ENCODE data around the gene ZP1. TPM values are rescaled to one million over a fixed set of nuclear protein-coding genes. Genes with fewer than 3 reads are reported as not detected.
A peak's percentile ranks its signal among the peaks of the same experiment; 100 is the strongest.

Gene ZP1
- total RNA-seq, 1 donor: not detected

DNA sequence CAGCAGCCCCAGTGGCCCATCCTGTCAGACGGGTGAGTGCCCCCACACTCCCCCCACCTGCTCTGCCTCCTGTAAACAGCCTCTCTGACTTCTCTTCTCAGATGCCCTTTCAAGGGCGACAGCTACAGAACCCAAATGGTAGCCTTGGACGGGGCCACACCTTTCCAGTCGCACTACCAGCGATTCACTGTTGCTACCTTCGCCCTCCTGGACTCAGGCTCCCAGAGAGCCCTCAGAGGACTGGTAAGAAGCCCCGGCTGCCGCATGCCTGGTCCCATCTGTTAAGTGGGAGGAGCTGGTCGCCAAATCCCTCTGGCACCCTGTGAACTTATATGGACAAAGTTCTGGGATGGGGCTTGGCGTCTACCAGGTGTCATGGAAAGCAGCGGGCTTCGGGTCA lies 6.2 kb downstream of the ZP1 start:
- DNase-seq (ENCODE audit: low read depth in 2 of 3, low spot score in 2 of 3): no peak

DNA sequence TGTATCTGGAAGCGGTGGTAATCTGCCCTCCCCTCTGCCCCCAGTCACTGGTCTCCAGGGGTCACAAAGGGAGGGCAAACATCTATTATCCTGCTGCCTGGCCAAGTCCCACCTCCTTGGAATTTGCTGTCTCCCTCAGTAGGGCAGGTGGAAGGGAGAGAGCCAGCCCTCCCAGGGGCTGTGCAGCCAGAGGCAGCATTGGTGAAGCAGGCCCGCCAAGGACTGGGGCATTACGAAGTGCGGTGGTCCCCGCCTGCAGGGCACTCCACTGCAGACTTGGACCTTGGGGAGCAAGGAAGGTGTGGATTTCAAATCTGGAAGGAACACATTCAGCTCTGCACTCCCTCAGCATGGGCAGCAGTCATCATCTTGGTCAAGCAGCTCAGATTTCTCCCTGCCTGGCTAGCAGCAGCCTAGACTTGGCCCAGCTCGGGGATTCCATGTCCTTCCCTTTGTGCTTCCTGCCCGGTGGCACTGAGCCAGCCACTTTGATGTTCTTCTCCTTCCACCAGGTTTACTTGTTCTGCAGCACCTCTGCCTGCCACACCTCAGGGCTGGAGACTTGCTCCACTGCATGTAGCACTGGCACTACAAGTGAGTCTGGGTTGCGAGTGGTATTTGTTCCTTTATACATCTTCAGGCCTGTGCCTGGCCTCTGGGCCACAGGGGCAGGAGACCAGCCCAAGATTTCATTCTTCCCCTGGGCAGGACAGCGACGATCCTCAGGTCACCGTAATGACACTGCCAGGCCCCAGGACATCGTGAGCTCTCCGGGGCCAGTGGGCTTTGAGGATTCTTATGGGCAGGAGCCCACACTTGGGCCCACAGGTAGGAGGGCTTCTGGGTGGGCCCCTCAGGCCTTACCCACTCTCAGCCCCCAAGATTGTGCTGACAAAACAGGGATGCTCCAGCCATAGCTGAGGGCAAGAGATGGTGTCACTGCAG lies 7.4 kb downstream of the ZP1 start:
- no peak for DNase-seq (ENCODE audit: low read depth in 2 of 3, low spot score in 2 of 3)

DNA sequence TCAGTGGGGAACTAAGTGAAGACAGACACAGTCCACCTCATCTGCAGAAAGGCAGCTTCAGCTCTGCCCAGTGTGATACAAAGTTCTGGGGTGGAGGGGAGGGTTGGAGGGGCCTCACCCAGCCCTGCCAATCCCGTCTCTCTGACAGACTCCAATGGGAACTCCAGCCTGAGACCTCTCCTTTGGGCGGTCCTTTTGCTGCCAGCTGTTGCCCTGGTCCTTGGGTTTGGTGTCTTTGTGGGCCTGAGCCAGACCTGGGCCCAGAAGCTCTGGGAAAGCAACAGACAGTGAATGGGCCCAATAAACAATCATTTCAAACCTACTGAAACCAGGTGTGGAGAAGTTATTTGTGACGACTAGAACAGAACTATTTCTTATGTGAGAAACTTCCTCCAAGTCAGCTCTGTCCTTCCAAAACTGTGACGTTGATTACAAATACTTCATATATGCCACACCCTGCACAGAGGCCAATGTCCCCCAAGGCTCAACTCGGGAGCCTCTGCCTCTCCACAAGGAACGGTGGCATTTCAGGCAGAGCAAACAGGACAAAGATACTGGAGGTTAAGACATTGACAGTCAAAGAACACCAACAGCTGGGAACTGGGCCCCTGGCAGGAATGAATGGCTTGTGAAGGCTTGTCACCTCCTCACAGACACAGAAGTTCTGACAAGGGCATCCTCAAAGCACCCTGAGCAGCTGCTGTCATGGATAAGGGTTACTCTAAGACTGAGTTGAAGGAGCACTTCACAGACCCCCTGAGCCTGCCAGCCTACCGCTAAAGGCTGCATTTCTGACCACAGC lies 8.2 kb downstream of the ZP1 start:
- DNase-seq (ENCODE audit: low read depth in 2 of 3, low spot score in 2 of 3): no peak

DNA sequence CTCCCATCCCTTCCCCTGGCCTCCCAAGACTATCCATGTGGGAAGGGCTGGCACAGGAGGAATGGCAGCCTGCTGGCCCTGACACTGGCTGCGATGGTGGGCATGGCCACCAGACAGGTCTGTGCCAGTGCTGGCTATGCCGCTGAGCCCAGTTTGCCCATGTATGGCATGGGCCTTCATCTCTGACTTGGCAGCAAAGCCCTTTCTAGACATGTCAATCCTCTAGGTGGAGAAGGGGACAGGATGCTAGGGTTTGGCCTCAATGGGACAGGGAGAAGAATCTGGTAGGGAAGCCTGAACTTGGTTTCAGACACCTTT lies 8.8 kb downstream of the ZP1 start:
- DNase-seq (ENCODE audit: low read depth in 2 of 3, low spot score in 2 of 3): no peak

DNA sequence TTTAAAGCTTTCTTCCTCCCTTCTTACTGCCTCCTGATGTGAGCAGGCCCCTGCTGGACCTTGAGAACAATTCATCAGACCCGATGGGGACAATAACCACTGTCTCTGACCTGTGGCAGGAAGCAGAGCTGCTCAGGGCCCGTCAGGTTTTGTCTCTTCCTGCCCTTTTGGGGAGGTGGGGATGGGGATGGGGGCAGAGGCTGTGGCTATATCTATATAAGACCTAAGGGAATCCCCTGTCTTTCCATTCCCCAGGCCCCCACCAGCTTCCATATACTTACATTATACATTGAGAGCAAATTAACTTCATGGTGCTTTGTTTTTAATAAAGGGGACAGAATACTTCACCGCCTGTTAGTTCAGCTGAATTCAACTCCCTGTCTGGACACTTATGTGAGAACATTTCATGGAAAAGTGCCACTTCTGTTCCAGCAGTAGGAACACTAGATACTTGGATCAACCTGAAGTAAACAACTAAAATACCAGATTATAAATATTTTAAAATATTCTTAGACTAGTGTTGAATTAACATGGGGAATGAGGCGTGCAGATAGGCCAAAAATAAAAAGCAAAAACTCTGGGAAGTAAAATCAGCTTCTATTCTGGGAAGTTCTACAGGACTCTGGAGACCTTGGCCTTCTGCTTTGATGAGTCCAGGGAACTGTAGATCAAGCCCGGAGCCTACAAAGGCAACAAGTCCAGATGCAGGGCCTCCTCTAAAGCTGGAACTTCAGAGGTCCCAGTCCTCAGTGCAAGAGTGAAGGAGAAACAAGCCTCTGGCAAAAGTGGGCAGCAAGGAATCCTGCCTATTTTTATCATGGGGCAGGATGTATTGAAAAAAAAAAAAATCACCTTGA lies 11.1 kb downstream of the ZP1 start:
- DNase-seq (ENCODE audit: low read depth in 2 of 3, low spot score in 2 of 3): no peak

DNA sequence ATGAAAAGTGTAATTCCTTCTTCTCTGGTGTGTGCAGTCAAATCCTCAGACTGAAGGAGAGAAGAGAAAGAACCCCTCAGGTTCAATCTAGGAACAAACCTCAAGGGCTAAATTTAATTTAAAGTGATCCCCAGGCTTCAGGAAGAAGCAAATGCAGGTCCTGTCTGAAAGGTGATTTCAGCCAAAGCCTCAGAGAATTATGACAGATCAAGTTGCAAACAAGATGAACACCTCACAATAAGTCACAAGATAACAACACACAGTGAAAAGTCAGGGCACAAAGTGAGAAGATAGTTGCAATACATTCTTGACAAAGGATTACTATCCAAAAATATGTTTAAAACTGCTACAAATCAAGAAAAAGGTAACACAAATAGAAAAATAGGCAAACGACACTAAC lies 11.8 kb downstream of the ZP1 start:
- no peak for DNase-seq (ENCODE audit: low read depth in 2 of 3, low spot score in 2 of 3)

DNA sequence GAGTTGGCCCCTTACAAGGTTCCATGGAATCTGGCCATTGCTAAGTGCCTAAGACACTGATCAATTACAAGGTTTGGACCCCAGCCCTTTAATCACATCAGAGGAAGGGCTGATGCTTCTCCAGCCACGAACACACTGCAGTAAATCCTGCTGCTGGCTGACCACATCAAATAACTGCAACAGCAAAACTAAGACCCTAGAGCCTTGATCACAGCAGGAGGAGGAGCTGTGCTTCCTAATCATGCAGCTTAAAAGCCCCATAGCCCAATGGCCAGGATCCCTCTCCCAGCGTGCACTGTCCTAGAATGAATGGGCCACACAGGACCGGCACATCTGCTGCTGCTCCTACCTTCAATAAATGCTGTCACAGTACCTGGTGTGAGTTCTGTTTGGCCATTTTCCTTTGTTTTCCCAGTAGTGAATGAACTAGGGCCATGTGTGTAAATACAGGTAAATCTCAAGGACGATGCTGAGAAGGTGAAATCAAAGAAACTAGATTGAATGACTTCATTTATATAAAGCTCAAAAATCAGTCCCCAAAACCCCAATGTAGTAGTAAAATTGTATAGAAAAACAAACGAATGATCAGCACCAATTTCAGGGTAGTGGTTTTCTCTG lies 12.7 kb downstream of the ZP1 start:
- DNase-seq (ENCODE audit: low read depth in 2 of 3, low spot score in 2 of 3): no peak

DNA sequence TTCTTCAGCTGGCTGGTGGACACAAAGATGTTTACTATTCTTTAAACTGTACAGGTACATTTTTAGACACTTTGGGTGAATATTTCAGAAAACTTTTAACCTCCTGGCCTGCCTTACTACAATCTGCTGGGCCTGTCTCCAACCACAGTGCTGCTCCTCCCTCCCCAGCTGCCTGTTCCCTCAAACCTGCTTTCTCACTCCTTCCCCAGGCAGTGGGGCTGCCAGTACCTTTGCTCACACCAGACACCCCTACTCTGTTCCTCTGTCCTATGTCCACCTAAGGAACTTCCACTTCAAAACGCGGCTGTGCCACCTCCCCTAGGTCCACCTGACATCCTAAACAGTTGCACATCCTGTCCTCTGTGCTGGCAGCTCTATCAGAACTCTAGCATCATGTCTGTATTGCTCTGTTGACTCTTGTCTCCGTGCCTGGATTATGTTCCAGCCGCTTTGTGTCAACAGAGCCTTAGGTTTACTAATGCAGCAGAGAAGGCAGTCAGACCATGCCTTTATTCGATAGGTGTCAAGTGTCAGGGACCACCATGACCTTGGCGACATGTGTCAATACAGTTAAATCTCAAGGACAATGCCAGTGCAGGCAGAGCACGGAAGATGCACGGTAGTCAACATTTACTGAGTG lies 13.4 kb downstream of the ZP1 start:
- no peak for DNase-seq (ENCODE audit: low read depth in 2 of 3, low spot score in 2 of 3)

DNA sequence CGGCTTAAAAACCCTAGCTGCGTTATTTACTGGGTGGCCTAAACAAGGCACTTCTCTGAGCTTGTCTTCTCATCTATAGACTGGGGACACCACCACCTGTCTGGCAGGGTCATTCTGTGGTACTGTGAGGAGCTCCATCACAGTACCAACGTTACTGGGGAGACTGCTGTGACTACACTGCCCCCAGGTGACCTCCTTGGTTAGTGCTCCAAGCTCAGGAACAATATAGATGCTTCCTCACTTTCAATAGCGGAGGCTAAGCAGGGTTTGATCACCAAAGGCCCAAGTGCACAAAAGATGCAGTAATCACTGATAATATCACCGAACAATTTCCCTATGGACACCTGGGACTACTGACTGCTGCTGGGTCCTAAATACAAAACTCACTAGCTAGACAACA lies 20.2 kb downstream of the ZP1 start:
- DNase-seq (ENCODE audit: low read depth in 2 of 3, low spot score in 2 of 3): peak in 2 of 3 donors; percentile 67 to 82

DNA sequence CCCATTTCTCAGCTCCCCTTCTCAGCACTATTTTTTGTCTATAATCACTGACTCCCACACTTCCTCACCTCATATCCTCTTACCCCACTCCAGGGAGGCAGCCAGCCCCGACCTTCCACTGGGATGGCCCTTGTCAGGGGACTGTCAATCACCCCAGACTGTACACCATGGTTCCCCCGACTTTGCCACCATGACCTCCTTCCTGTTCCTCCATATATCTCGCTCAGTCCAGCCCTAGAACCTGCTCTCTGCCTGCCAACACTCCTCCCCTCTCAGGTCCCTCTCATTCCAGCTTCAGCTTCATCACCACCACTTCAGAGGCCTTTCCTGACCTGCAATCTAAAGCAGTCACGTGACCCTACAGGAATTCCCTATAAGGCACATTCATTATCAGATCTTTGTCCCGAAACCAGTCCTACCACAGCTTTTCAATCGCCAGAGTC lies 22.5 kb downstream of the ZP1 start:
- DNase-seq (ENCODE audit: low read depth in 2 of 3, low spot score in 2 of 3): no peak

DNA sequence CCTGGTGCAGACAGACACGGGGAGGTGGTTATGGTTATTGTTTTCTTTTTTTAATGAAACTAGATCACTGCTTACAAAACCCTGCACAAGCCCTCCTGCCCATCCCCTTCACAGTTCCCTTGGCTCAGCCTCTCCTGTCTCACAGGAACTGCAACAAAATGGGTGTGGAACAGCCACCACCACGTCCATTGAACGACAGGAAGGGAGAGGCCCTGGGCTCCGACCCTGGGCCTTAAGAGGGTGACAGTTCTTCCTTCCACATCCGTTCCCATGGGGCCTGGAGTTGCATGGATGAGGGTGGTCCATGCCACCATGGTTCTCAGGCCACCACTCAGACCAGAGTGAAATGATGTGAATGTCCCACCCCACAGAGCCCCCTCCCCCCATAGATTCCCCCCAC lies 23.4 kb downstream of the ZP1 start:
- DNase-seq (ENCODE audit: low read depth in 2 of 3, low spot score in 2 of 3): no peak

DNA sequence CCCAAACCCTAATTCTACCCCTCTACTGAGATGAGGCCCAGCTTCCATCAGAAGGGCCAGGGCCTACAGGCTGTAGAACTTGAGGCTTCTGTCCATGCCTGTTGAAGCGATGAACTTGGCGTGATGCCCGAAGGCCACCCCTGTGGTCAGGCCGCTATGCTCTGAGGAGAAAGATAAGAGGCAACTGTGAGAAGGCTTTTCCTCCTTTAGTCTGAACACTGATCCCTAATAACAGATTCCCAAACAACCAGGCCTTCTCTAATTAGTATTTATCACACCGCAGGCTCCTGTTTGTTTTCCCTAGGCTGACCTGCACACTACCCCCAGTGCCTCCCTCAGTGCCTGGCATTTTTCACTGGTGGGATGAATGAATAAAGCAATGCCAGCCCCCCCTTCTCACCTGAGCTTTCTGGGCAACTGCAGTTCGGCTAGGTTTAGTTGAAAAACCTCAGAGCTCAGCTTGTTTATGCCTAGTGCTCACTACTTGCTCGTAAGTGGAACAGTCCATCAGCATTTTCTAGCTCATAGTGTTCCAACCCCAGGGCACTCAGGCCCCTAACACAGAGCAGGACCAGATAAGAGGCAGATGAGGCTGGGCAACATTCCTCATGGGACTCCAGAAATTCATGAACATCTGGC lies 23.9 kb downstream of the ZP1 start:
- DNase-seq (ENCODE audit: low read depth in 2 of 3, low spot score in 2 of 3): peak in 2 of 3 donors; percentile 52 to 70

DNA sequence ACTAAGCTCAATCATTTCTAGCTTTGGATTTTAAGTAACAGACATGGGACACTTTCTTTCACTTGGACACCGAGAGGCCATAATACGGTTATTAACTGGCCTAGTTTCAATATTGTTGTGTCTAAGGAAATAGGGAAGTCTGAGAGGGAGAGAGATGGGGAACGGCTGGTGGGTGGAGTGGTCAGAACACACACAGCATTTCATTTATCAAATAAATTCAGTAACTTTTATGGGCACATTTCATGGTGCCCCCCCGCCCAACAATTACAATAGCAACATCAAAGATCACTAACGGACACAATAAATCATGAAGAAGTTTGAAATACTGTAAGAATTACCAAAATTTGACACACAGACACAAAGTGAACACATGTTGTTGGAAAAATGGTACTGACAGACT lies 28.3 kb downstream of the ZP1 start:
- no peak for DNase-seq (ENCODE audit: low read depth in 2 of 3, low spot score in 2 of 3)

DNA sequence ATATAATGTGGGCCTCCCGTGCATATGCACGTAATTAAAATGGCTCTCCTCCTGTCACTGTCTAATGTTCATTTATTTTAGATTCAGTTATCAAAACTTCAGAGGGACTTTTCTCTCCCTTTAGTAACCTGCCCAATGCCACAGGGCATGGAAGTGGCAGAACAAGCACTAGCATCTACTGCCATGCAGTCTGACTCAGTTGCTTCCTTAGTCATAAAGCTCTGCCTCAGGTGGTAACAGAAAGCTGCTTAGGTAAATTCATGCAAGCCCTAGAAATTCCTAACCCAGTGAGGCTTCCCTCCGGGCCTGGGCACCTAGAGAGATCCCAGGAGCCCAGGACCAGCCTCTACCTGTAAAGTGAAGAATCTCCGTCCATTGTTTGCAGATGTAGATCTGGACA lies 30.2 kb downstream of the ZP1 start:
- no peak for DNase-seq (ENCODE audit: low read depth in 2 of 3, low spot score in 2 of 3)

DNA sequence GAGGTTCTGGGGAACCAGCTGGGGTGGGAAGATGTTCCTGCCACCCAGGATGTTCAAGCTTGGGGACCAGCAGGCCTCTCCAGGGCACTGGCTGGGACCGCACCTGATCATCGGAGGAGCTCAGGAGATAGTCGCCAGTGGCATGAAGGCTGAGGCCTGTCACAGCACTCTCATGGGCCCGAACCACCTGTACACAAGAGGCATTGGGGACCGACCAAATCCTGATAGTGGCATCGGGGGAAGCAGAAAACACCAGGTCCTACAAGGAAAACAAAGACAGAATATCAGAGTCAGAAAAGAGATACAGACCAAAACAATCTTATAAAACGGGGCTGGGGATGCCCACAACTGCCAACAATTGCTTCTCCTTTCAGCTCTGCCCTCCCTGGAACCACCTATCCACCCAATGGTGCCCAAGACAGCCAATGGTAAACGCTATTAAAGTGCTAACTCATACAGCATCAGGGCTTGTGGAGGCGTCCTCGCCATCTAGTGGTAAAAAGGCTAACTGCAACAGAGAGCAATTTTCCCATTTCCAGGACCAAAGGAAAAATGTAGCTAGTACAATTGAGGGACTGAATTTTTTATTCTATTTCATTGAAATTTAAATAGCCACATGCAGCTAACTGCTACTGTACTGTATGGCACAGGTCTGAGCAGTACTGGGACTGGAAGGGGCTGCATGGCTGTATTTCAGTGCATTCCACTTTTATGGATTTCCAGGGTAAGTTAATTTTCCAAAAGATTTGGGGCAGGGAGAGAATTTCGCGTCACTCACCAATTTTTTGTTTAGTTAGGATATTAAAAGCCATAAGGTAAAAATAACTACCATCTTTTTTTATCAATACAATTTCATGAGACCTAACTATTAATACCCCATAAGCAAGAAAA lies 31.9 kb downstream of the ZP1 start:
- peak in 2 of 3 donors; percentile 78 to 92 for DNase-seq (ENCODE audit: low read depth in 2 of 3, low spot score in 2 of 3)

DNA sequence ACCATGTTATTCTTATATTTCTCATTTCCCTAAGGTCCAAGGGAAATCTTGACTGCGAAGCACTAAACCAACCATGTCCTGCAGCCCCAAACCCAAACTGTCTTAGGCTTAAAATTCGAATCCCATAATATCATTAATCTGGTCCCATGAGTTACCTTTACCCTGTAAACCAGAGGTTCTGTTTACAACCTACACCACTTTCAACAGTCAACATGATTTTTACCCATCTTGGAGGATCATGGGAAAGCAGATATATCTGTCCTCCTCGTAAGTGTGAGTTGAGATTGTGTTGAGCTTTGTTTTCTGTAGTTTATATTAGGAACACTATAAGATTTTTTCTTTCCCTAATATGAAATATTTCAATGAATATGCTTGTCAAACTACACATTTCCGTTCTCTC lies 32.6 kb downstream of the ZP1 start:
- no peak for DNase-seq (ENCODE audit: low read depth in 2 of 3, low spot score in 2 of 3)

DNA sequence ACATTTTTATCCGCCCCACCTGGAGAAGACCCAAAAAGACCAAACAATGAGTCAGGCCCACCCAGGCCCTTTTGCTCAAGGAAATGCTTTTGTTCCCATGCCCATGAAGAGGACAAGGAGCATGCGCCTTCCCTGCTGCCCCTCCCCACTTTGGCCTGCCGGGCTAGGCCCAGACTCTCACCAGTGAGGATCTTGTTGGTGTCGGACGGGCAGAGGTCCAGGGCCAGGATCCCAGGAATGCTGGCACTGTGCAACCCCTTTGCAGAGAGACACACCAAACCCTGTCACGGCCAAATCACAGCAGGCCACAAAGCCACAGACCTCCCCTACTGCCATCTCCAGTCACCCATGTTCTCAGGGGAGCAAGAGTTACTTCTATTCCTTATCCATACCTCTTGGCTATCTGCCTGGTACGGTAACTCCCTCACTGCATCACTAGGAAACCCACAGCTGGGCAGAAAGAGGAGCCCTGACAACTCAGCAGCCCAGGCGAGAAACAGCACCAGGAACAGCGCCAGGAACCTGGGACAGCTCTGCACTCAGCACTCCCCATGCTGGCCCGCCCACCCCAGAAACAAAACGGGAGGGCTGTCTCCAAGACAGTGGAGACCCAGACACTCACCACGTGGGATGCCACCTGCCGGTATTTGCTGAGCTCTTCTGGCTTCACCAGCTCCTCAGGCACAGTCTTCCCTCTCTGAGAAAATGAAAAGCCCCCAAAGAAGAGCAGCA lies 33.5 kb downstream of the ZP1 start:
- no peak for DNase-seq (ENCODE audit: low read depth in 2 of 3, low spot score in 2 of 3)

DNA sequence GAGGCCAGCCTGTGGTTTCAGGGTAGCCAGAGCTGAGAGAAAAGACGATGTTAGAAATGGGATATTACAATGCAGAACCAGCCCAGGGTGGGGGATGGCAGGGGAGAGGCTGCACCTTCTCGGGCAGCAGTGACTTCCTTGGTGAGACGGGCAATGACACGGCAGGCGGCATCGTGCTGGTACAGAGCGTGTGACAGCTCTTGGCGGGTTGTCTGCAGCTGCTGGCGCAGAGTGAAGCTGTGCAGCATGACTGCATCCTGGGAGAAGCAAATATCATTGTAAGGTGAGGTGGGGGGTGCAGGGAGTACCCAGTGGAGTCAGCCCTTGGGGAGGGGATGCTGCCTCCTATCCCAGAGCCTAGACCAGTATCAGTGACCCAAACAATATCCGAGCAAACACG lies 35.3 kb downstream of the ZP1 start:
- DNase-seq (ENCODE audit: low read depth in 2 of 3, low spot score in 2 of 3): no peak

All from hematopoietic multipotent progenitor cell (in vitro differentiated cells).